ENCODE measurements around the gene HUS1B. TPM values are rescaled to one million over a fixed set of nuclear protein-coding genes. Genes with fewer than 3 reads are reported as not detected.

The HUS1B gene
- total RNA-seq, 2 donors from 2014 or later: 0.47 TPM; not detected in 1

GRCh38 chr6:620166-620565, 36.7 kb downstream of the HUS1B start:
- peaks cover 8% of the 10 kb centered on the region for H3K36me3 ChIP-seq
- no peak for TF ChIP-seq CTCF (IDR thresholded peaks at IDR 0.05)

GRCh38 chr6:617456-618100, 39.3 kb downstream of the HUS1B start:
- TF ChIP-seq CTCF (IDR thresholded peaks at IDR 0.05): no peak
- no peaks in the 10 kb centered on the region for H3K9me3 ChIP-seq
- no peaks in the 10 kb centered on the region for H3K4me1 ChIP-seq
- no peak for DNase-seq (ENCODE audit: low spot score)
- peaks cover 13% of the 10 kb centered on the region for H3K36me3 ChIP-seq
- H3K27ac ChIP-seq: no peak overlapping the region
- H3K27me3 ChIP-seq: no peaks in the 10 kb centered on the region
- H3K4me3 ChIP-seq: no peak overlapping the region

More at GRCh38 chr6:620166-620565, 36.7 kb downstream of the HUS1B start:
- Histone ChIP-seq H3K4me1 (no peaks in the 10 kb centered on the region), H3K27me3 (no peaks in the 10 kb centered on the region), H3K27ac (no peak overlapping the region), H3K4me3 (no peak overlapping the region), H3K9me3 (no peaks in the 10 kb centered on the region)
- DNase-seq (ENCODE audit: low spot score): no peak

GRCh38 chr6:613981-614380, 42.9 kb downstream of the HUS1B start:
- Histone ChIP-seq H3K27me3 (no peaks in the 10 kb centered on the region), H3K36me3 (peaks cover 13% of the 10 kb centered on the region), H3K4me3 (no peak overlapping the region), H3K9me3 (no peaks in the 10 kb centered on the region), H3K4me1 (no peaks in the 10 kb centered on the region), H3K27ac (no peak overlapping the region)
- no peak for DNase-seq (ENCODE audit: low spot score)
- TF ChIP-seq CTCF (IDR thresholded peaks at IDR 0.05): no peak

- no peaks in the 10 kb centered on the region for H3K9me3 ChIP-seq
- TF ChIP-seq CTCF (IDR thresholded peaks at IDR 0.05): no peak
- no peak for DNase-seq (ENCODE audit: low spot score)
- no peaks in the 10 kb centered on the region for H3K27me3 ChIP-seq
- H3K27ac ChIP-seq: no peak overlapping the region
- no peak overlapping the region for H3K4me3 ChIP-seq
- H3K36me3 ChIP-seq: peaks cover 9% of the 10 kb centered on the region
- H3K4me1 ChIP-seq: no peaks in the 10 kb centered on the region
Observed at GRCh38 chr6:611928-612327, 45.0 kb downstream of the HUS1B start.

GRCh38 chr6:610882-611281, 46.0 kb downstream of the HUS1B start:
- TF ChIP-seq CTCF (IDR thresholded peaks at IDR 0.05): no peak
- no peaks in the 10 kb centered on the region for H3K27me3 ChIP-seq
- no peaks in the 10 kb centered on the region for H3K4me1 ChIP-seq
- no peaks in the 10 kb centered on the region for H3K9me3 ChIP-seq
- H3K27ac ChIP-seq: no peak overlapping the region
- H3K36me3 ChIP-seq: peaks cover 14% of the 10 kb centered on the region
- H3K4me3 ChIP-seq: no peak overlapping the region
- no peak for DNase-seq (ENCODE audit: low spot score)

- no peaks in the 10 kb centered on the region for H3K27me3 ChIP-seq
- H3K36me3 ChIP-seq: peaks cover 9% of the 10 kb centered on the region
- DNase-seq (ENCODE audit: low spot score): no peak
- no peak overlapping the region for H3K27ac ChIP-seq
- no peaks in the 10 kb centered on the region for H3K9me3 ChIP-seq
- TF ChIP-seq CTCF (IDR thresholded peaks at IDR 0.05): no peak
- H3K4me1 ChIP-seq: no peaks in the 10 kb centered on the region
- no peak overlapping the region for H3K4me3 ChIP-seq
Observed at GRCh38 chr6:609905-610304, 47.0 kb downstream of the HUS1B start.

Data from right atrium auricular region (tissue), 2 donors.